ENCODE measurements around the gene MMS19.

DNA sequence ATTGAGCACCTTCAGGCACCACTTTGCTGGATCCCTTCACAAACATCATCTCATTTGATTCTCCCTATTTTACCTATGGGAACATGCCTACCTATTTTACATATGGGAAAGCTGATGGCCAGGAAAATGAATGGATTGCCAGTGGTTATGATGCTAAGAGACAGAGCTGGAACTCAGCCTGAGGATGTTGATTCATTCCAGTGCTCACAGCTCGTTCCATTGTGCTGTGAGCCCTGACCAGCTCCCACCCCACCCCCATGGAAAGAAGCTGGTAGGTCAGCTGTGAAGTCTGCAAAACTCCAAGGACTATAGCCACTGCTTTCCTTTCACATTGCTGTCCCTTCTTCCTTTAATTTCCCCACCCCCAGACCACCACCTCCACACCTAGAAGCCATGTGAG is 10.1 kb upstream of the MMS19 start:
- TF ChIP-seq POLR2A (IDR thresholded peaks at IDR 0.05) (no peak), CTCF (IDR thresholded peaks at IDR 0.05 in 8 of 11, conservative IDR thresholded peaks at IDR 0.05 in 3 of 11) (no peak), POLR2AphosphoS5 (IDR thresholded peaks at IDR 0.05) (no peak)
